KMS-11 (cell line): Measurements from ENCODE around the gene ZNF608.

Source experiments
- H2AFZ ChIP-seq: fragments of 200-600 bp; sonication (generic); 2 replicates; pipeline ENCODE4 v1.6.1; 2016; ENCODE audit warnings: antibody characterized with exemption, mixed run types, low read depth
- H3K27ac ChIP-seq: fragments of 200-600 bp; sonication (generic); 2 replicates; pipeline ENCODE4 v1.6.1; 2016; ENCODE audit warnings: mild to moderate bottlenecking, mixed run types
- H3K27me3 ChIP-seq: fragments of 200-600 bp; sonication (generic); 2 replicates; pipeline ENCODE4 v1.6.1; 2017; ENCODE audit warnings: mild to moderate bottlenecking, low read depth, mixed run types, moderate library complexity; ENCODE audit not compliant: insufficient read depth
- H3K36me3 ChIP-seq: fragments of 200-600 bp; sonication (generic); 2 replicates; pipeline ENCODE4 v1.6.1; 2017; ENCODE audit warnings: mild to moderate bottlenecking, mixed run types; ENCODE audit not compliant: insufficient read depth
- H3K4me1 ChIP-seq: fragments of 200-600 bp; sonication (generic); 2 replicates; pipeline ENCODE4 v1.6.1; 2016; ENCODE audit warnings: mild to moderate bottlenecking, low read depth, mixed run types; ENCODE audit not compliant: poor library complexity, severe bottlenecking
- H3K4me2 ChIP-seq: fragments of 200-600 bp; sonication (generic); 2 replicates; pipeline ENCODE4 v1.7.0; 2016; ENCODE audit warnings: mild to moderate bottlenecking, mixed run types
- H3K4me3 ChIP-seq: fragments of 200-600 bp; sonication (generic); IDR thresholded peaks from 2 replicates; pipeline ENCODE4 v1.6.1; 2017; ENCODE audit warnings: low read depth, low read length, mixed read lengths; ENCODE audit not compliant: insufficient read depth
- H3K79me2 ChIP-seq: fragments of 200-600 bp; sonication (generic); 2 replicates; pipeline ENCODE4 v1.6.1; 2016; ENCODE audit warnings: low read depth, mixed run types; ENCODE audit not compliant: insufficient read depth
- H3K9ac ChIP-seq: fragments of 200-600 bp; sonication (generic); 2 replicates; pipeline ENCODE4 v1.6.1; 2016; ENCODE audit warnings: mild to moderate bottlenecking, mixed run types
- H4K20me1 ChIP-seq: fragments of 200-600 bp; sonication (generic); 2 replicates; pipeline ENCODE4 v1.6.1; 2016; ENCODE audit warnings: mild to moderate bottlenecking, mixed run types; ENCODE audit not compliant: insufficient read depth
- TF ChIP-seq, protein P1 (sequence below): fragments of 200-600 bp; sonication (generic); conservative IDR thresholded peaks from 2 replicates; pipeline ENCODE4 v1.6.1; 2017; ENCODE audit warnings: low read depth, mild to moderate bottlenecking, antibody characterized with exemption, low read length, moderate library complexity, mixed read lengths

Gene ZNF608

DNA sequence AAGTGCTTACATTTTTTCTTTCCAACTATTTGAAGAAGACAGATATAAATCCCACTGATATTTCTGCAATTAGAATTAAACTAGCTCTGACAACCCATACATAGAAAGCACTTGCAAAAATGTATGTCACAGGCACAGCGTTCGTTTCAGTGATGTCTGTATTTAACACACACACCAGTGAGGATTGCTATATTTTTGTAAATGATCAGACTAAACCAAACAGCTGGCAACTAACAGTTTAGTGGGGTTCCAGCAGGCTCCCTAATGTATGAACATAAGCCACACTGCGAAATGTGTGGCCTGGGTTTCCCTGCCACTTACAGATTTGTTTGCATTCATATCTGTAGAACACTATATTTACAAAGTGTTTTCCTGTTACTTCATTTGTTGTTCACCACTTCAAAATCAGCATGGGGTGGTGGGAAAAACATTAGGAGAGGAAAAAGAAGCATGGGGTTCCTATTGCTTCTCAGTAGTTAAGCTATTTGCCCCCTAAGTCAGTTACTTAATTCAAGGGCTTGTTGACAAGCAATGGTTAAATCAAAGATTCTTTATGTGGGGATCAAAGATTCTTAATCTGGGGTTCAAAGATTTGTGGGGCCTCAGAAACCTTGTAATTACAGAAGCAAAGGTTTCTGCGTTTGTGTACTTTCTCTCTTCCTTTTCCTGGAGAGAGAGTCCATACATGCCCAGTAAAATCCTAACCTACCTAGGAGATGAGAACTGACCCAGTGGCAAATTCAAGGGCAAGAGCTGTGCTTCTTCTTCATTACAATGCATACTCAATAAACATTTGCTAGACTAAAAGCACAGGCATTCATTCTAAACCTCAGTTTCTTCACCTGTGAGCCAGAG, 27.1 kb downstream of the ZNF608 start:
- Histone ChIP-seq H3K27ac (no peak overlapping the region), H3K9ac (no peak overlapping the region), H4K20me1 (no peaks in the 10 kb centered on the region), H2AFZ (no peak overlapping the region), H3K4me1 (no peaks in the 10 kb centered on the region), H3K27me3 (no peaks in the 10 kb centered on the region), H3K4me3 (no peak overlapping the region), H3K79me2 (no peaks in the 10 kb centered on the region), H3K4me2 (no peak overlapping the region), H3K36me3 (no peaks in the 10 kb centered on the region)
- TF ChIP-seq, protein P1, sequence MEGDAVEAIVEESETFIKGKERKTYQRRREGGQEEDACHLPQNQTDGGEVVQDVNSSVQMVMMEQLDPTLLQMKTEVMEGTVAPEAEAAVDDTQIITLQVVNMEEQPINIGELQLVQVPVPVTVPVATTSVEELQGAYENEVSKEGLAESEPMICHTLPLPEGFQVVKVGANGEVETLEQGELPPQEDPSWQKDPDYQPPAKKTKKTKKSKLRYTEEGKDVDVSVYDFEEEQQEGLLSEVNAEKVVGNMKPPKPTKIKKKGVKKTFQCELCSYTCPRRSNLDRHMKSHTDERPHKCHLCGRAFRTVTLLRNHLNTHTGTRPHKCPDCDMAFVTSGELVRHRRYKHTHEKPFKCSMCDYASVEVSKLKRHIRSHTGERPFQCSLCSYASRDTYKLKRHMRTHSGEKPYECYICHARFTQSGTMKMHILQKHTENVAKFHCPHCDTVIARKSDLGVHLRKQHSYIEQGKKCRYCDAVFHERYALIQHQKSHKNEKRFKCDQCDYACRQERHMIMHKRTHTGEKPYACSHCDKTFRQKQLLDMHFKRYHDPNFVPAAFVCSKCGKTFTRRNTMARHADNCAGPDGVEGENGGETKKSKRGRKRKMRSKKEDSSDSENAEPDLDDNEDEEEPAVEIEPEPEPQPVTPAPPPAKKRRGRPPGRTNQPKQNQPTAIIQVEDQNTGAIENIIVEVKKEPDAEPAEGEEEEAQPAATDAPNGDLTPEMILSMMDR, result no peak

DNA sequence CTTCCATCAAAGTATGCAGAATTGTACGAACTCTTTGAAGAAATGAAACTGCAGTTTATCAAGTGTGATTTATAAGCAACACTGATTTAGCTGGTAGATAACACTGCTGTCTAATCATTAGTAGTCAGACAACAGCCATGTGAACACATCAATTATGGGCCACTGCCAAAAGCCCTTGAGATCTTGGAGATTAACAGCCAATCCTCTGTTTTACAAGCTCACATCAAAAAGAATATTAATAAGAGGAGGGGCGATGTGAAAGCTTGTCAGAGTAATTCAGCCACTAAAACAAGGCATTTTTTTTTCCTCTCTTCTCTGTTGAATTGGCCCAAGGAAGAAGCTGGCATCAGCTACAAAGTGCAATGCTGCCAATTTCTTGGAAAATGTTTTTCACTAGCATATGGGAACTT, 28.1 kb downstream of the ZNF608 start:
- Histone ChIP-seq H3K36me3 (no peaks in the 10 kb centered on the region), H3K27me3 (no peaks in the 10 kb centered on the region), H3K9ac (no peak overlapping the region), H3K79me2 (no peaks in the 10 kb centered on the region), H4K20me1 (no peaks in the 10 kb centered on the region), H2AFZ (no peak overlapping the region), H3K4me3 (no peak overlapping the region), H3K27ac (no peak overlapping the region), H3K4me1 (no peaks in the 10 kb centered on the region), H3K4me2 (no peak overlapping the region)
- TF ChIP-seq, protein P1, result no peak

DNA sequence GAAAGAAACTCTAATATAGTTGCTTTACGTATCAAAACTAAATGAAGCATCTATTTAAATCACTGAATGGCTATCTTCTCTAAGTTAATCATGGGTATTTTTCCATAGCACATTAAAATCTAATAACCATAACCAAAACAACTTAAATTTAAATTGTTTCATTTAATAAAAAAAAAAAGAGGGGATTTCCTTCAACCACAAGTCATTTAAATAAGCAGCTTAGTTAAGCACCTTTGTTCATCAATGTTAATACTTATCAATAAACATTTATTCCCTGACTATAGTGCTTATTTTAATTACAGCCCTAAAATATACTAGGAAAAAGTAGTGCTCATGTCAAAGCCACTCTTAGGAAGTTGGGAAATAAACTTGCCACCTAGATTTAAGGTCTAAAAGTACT, 30.3 kb downstream of the ZNF608 start:
- H3K9ac ChIP-seq, result no peak overlapping the region
- H3K4me2 ChIP-seq, result no peak overlapping the region

DNA sequence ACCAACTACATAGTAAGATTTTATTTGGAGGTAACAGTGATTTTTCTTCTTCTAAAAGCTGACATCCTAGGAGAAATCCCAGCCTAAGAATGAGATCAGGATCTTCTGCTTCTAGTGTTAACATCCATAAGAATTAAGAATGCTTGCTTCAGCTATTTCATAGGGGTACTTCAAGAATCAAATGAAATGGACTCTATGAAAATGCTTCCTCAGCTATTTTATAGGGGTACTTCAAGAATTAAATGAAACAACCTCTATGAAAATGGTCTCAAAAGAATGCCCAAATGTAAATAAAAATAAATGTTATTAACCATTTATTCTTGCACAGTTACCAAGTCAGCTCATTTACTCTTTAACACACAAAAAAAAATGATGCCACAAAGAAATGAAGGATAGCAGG, 31.5 kb downstream of the ZNF608 start:
- H2AFZ ChIP-seq, result no peak overlapping the region
- H4K20me1 ChIP-seq, result no peaks in the 10 kb centered on the region
- no peaks in the 10 kb centered on the region for H3K27me3 ChIP-seq
- H3K79me2 ChIP-seq, result no peaks in the 10 kb centered on the region
- no peaks in the 10 kb centered on the region for H3K4me1 ChIP-seq
- no peak overlapping the region for H3K4me2 ChIP-seq
- TF ChIP-seq, protein P1, result no peak
- no peak overlapping the region for H3K27ac ChIP-seq
- no peak overlapping the region for H3K4me3 ChIP-seq
- no peaks in the 10 kb centered on the region for H3K36me3 ChIP-seq
- no peak overlapping the region for H3K9ac ChIP-seq

More for the DNA sequence above, 30.3 kb downstream of the ZNF608 start:
- Histone ChIP-seq H4K20me1 (no peaks in the 10 kb centered on the region), H3K27me3 (no peaks in the 10 kb centered on the region), H3K36me3 (no peaks in the 10 kb centered on the region), H3K27ac (no peak overlapping the region), H3K4me1 (no peaks in the 10 kb centered on the region), H2AFZ (no peak overlapping the region), H3K79me2 (no peaks in the 10 kb centered on the region), H3K4me3 (no peak overlapping the region)
- TF ChIP-seq, protein P1, result no peak
